ENCODE results near the gene SERINC2.

GRCh38 chr1:31381394-31382294 is 31.4 kb upstream of the SERINC2 start:
- TF ChIP-seq, protein P1, sequence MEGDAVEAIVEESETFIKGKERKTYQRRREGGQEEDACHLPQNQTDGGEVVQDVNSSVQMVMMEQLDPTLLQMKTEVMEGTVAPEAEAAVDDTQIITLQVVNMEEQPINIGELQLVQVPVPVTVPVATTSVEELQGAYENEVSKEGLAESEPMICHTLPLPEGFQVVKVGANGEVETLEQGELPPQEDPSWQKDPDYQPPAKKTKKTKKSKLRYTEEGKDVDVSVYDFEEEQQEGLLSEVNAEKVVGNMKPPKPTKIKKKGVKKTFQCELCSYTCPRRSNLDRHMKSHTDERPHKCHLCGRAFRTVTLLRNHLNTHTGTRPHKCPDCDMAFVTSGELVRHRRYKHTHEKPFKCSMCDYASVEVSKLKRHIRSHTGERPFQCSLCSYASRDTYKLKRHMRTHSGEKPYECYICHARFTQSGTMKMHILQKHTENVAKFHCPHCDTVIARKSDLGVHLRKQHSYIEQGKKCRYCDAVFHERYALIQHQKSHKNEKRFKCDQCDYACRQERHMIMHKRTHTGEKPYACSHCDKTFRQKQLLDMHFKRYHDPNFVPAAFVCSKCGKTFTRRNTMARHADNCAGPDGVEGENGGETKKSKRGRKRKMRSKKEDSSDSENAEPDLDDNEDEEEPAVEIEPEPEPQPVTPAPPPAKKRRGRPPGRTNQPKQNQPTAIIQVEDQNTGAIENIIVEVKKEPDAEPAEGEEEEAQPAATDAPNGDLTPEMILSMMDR (conservative IDR thresholded peaks at IDR 0.05 in 1 of 2, IDR thresholded peaks at IDR 0.05 in 1 of 2; ENCODE audit: low read depth in 1 of 2, low read length in 2 of 2): no peak
- no peak for TF ChIP-seq EZH2 (IDR thresholded peaks at IDR 0.05; ENCODE audit: low read length, missing control alignments)
